TTC549 (cell line): Measurements from ENCODE around the gene ERN2.
"Not testable (repeated sequence)": the region's sequence is repeated elsewhere in the genome, so short reads cannot be mapped to it uniquely, and the experiment has no call there.

Experiments
- FAIRE-seq: peaks from 2 replicates; lab custom pipeline; 2012; peaks lifted over from hg19 to GRCh38; lab: Jason Lieb, UNC

Gene ERN2

GRCh38 chr16:23712976-23713375 lies at the start of gene ERN2:
TSS of gene ERN2 (minus strand) at chr16:23713222. CDS start at chr16:23713187, 35 bp downstream.
- FAIRE-seq = no peak

GRCh38 chr16:23757937-23758619 lies 45.1 kb upstream of the ERN2 start:
- FAIRE-seq = no peak

GRCh38 chr16:23757116-23757515 lies 44.1 kb upstream of the ERN2 start:
- no peak for FAIRE-seq

- FAIRE-seq = no peak
Observed at GRCh38 chr16:23755484-23755809, 42.4 kb upstream of the ERN2 start.

- FAIRE-seq = no peak
Observed at GRCh38 chr16:23754594-23755483, 41.8 kb upstream of the ERN2 start, which contains the start of gene CHP2. TSS of gene CHP2 (plus strand) at chr16:23755026. CDS start at chr16:23755050, 24 bp downstream.

GRCh38 chr16:23753908-23754593 lies 41.0 kb upstream of the ERN2 start:
- no peak for FAIRE-seq

- not testable (repeated sequence) for FAIRE-seq
Observed at GRCh38 chr16:23751053-23751452, 38.0 kb upstream of the ERN2 start.

GRCh38 chr16:23748630-23749029 lies 35.6 kb upstream of the ERN2 start:
- no peak for FAIRE-seq

- FAIRE-seq = no peak
Observed at GRCh38 chr16:23745263-23745662, 32.2 kb upstream of the ERN2 start.

- FAIRE-seq = no peak
Observed at GRCh38 chr16:23742766-23743165, 29.7 kb upstream of the ERN2 start.

- no peak for FAIRE-seq
Observed at GRCh38 chr16:23741675-23742303, 28.8 kb upstream of the ERN2 start.

- no peak for FAIRE-seq
Observed at GRCh38 chr16:23739516-23739915, 26.5 kb upstream of the ERN2 start.

- FAIRE-seq = not testable (repeated sequence)
Observed at GRCh38 chr16:23737423-23738028, 24.5 kb upstream of the ERN2 start.

GRCh38 chr16:23734176-23734893 lies 21.3 kb upstream of the ERN2 start:
- no peak for FAIRE-seq

- FAIRE-seq = no peak
Observed at GRCh38 chr16:23729503-23730424, 16.7 kb upstream of the ERN2 start.

- no peak for FAIRE-seq
Observed at GRCh38 chr16:23728112-23728477, 15.1 kb upstream of the ERN2 start.

GRCh38 chr16:23726710-23727109 lies 13.7 kb upstream of the ERN2 start:
- FAIRE-seq = no peak

- no peak for FAIRE-seq
Observed at GRCh38 chr16:23724785-23725131, 11.7 kb upstream of the ERN2 start.

- no peak for FAIRE-seq
Observed at GRCh38 chr16:23724096-23724784, 11.2 kb upstream of the ERN2 start.
